Heart left ventricle (tissue), 16 donors: Measurements from ENCODE around the gene RNF208. TPM values are rescaled to one million over a fixed set of nuclear protein-coding genes. Genes with fewer than 3 reads are reported as not detected.

ENCODE experiments used
- ATAC-seq, 4 donors: fragments of 200-7000 bp; cut with Tn5 transposase; one replicate each; pipeline ENCODE4 v1.9.1; 2020 to 2022; ENCODE audit warnings: moderate library complexity in 4 of 4, mild to moderate bottlenecking in 3 of 4, moderate number of reproducible peaks in 1 of 4
- DNase-seq, 5 donors: peaks; one replicate each; pipeline ENCODE4 v3.0.0-alpha.2; 2020
- H3K27ac ChIP-seq, 12 donors: fragments of 200-600 bp; sonication (generic) in 4 of 12; one replicate each; pipeline versions ENCODE4 v1.5.0 to v1.8.0; 2016 to 2022; ENCODE audit warnings: mild to moderate bottlenecking in 2 of 12
- H3K27me3 ChIP-seq, 9 donors: fragments of 200-600 bp; sonication (generic) in 2 of 9; one replicate each; pipeline versions ENCODE4 v1.5.1 to v1.8.0; 2016 to 2022; ENCODE audit warnings: mild to moderate bottlenecking in 3 of 9
- H3K36me3 ChIP-seq, 9 donors: fragments of 200-600 bp; sonication (generic) in 2 of 9; one replicate each; pipeline versions ENCODE4 v1.5.0 to v1.8.0; 2018 to 2022; ENCODE audit warnings: mild to moderate bottlenecking in 2 of 9
- H3K4me1 ChIP-seq, 12 donors: fragments of 200-600 bp; sonication (generic) in 4 of 12; one replicate each; pipeline versions ENCODE4 v1.5.0 to v1.8.0; 2016 to 2022; ENCODE audit warnings: mild to moderate bottlenecking in 3 of 12
- H3K4me3 ChIP-seq, 12 donors: fragments of 200-600 bp; sonication (generic) in 4 of 12; one replicate each; pipeline versions ENCODE4 v1.5.0 to v1.8.0; 2017 to 2022; ENCODE audit warnings: mild to moderate bottlenecking in 9 of 12, moderate library complexity in 4 of 12
- H3K9me3 ChIP-seq, 12 donors: fragments of 200-600 bp; sonication (generic) in 4 of 12; one replicate each; pipeline versions ENCODE4 v1.5.0 to v1.8.0; 2016 to 2022; ENCODE audit warnings: mild to moderate bottlenecking in 1 of 12
- POLR2A ChIP-seq, 2 donors: fragments of 450-650 bp; IDR thresholded peaks; one replicate each; pipeline ENCODE4 v1.6.1; 2017; ENCODE audit warnings: antibody characterized with exemption in 2 of 2, mild to moderate bottlenecking in 2 of 2, moderate library complexity in 2 of 2
- WGBS, 4 donors: extraction: QIAGEN DNeasy Blood & Tissue Kit in 2 of 4; methylation state at CpG; one replicate each; pipeline versions ENCODE4 v1.1.5 to v1.1.7; 2013 to 2018; 5-methylcytosine and 5-hydroxymethylcytosine counted together
- intact Hi-C, 10 donors: fragments of 100-400 bp; cut with DNase I; formaldehyde crosslinking; loops; one replicate each; pipeline versions ENCODE4 v1.11.1 to v1.14.2; 2022
- polyA plus RNA-seq, 2 donors: library from polyadenylated mRNA; stranded (reverse); fragments of 200-250 nt; gene quantifications; one replicate each; pipeline ENCODE4 v1.2.3, GENCODE V29; 2013
- total RNA-seq, 9 donors: library from RNA; depleted of rRNA in 2 of 9; stranded (reverse); fragments of >200 nt in 2 of 9; fragmentation: NEBNext Ultra II Directional in 3 of 9; extraction: Animal tissue kit (Norgen Biotek cat#: 25700) in 3 of 9; gene quantifications; one replicate each; pipeline versions ENCODE4 v1.1.0 to v1.2.4, GENCODE V29; 2016 to 2023
- TF ChIP-seq, protein P1 (sequence below), 12 donors: fragments of 200-600 bp; sonication (generic) in 4 of 12; IDR thresholded peaks; one replicate each; pipeline versions ENCODE4 v1.5.0 to v1.8.0; 2018 to 2022; ENCODE audit warnings: antibody characterized with exemption in 12 of 12, mild to moderate bottlenecking in 5 of 12
- donor health status: ischemic (EF 13 %, LVEDD 7.1; RV severe dilation, severe dysfunction).
- donor health status: healthy with polysubstance abuse.
- donor health status: DM: no; HTN: yes; CAD: no.
- donor health status: DM: no; HTN: no; CAD: no.
- donor health status: ischemic (EF 25% LVEDD 6.9; RV normal size, moderate dysfunction).
- donor health status: ischemic (EF 25% LVEDD 5.7; RV mildly dilated, moderate dysfunction).
- donor health status: healthy.
- donor health status: DM: yes; HTN: yes; CAD: no.
- donor health status: ischemic (EF 35%, LVEDD 5.7; RV mildly dilated, moderate dysfunction).
- donor health status: nonischemic (EF 11% LVEDD 7.7; RV severe dilation, severe dysfunction).
- donor health status: DM: yes; HTN: yes; CAD: no.
- donor health status: PGD.
- donor health status: ischemic (EF 29% LVEDD 5.4; RV normal size, mild dysfunction).
- donor health status: nonischemic (EF 23%, LVEDD 6.1; RV moderate dilation, normal function).

RNF208 gene
- total and polyA plus RNA-seq, 11 donors, result 6.9 to 72.7 (median 22.5) TPM

DNA sequence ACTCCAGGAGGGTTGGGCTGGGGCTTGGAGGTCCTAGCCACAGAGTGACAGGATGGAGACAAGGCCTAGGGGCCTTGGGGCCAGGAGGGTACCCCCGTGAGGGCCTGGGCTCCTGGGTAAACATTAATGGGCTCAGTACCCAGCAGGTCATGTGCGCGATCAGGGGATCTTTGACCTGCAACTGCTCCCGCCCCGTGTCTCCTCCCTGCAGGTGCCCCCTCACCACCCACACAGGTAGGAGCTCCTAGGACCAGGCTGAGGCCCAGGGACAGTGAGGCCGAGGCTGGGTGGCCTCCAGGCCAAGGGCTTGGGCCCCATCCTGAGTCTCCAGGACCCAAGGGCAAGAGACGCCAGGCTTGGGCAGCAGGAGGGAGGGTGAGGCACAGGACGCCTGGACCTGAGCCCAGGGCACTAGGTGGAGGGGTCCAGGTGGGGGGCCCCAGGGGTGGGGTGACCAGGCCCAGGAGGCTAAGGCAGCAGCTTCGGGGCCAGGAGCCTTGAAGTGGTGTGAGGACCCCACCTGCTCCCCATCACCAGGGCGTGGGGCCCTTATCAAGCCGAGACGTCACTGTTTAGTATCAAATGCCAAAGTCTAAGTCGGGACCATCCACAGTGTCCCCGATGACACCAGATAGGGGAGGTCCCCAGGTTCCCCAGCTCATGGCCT is 8.8 kb upstream of the RNF208 start, which contains the start of gene SLC34A3:
Gene SLC34A3, plus strand, starts transcription at position 197 of the 667 bp plus-strand sequence. CDS start 802 bp downstream, outside the sequence.
- no peak for TF ChIP-seq POLR2A (IDR thresholded peaks at IDR 0.05)
- TF ChIP-seq, protein P1, sequence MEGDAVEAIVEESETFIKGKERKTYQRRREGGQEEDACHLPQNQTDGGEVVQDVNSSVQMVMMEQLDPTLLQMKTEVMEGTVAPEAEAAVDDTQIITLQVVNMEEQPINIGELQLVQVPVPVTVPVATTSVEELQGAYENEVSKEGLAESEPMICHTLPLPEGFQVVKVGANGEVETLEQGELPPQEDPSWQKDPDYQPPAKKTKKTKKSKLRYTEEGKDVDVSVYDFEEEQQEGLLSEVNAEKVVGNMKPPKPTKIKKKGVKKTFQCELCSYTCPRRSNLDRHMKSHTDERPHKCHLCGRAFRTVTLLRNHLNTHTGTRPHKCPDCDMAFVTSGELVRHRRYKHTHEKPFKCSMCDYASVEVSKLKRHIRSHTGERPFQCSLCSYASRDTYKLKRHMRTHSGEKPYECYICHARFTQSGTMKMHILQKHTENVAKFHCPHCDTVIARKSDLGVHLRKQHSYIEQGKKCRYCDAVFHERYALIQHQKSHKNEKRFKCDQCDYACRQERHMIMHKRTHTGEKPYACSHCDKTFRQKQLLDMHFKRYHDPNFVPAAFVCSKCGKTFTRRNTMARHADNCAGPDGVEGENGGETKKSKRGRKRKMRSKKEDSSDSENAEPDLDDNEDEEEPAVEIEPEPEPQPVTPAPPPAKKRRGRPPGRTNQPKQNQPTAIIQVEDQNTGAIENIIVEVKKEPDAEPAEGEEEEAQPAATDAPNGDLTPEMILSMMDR (IDR thresholded peaks at IDR 0.05), result no peak
- Histone ChIP-seq H3K4me1 (peaks cover 0 to 7% (median 2%) of the 10 kb centered on the region in 12 donors), H3K36me3 (no peaks in the 10 kb centered on the region), H3K27ac (no peak within 1 kb of the TSS), H3K4me3 (no peak within 1 kb of the TSS), H3K9me3 (no peaks in the 10 kb centered on the region), H3K27me3 (peaks cover 8 to 56% (median 38%) of the 10 kb centered on the region in 9 donors)
- WGBS, 4 donors, result 52 to 62% (median 61%) methylated on average over 9 to 14 of the region's 14 CpGs
- DNase-seq, result no peak
- ATAC-seq, result no peak
- intact Hi-C loops, result loop anchor here in 1 of 10 donors (10.0 kb wide), 1 partner anchor 446 kb away; no protein-coding TSS in a partner anchor

DNA sequence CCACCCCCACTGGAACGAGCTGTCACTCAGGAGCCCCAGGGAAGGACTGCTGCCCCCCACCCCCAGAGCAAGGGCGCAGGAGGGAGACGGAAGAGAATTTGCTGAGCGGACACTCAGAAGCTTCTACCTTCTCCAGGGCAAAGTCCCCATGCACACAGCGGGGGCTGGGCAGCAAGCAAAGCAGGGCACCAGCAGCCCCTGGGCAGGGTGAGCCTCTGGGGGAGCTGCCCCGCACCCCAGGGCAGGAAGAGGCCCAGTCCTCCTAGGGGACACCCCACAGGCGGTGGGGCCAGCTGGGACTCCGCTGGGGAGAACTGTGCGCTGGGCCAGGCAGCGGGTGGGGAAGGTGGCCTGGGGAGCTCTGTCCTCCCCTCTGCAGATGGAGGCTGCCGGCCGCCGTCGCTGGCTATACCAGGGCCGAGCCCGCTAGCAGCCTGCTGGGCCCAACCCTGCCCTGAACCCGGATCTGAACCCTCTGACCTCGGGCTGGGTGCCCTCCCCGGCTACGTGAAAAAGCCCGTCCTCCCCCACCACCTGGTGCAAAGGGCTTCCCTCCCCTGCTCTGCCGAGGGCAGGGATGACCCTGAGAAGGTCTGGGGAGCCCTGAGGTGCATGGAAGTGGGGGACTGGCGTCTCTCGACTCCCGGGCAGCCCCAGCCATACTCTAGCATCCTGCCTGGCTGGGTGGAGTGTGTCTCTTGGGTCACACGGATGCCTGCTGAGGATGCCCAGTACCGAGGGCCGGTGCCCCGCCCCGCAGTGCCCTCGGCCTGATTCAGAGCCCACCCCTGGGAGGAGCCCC is 8.1 kb upstream of the RNF208 start:
- WGBS, 4 donors, result 56 to 68% (median 64%) methylated on average over 22 to 31 of the region's 31 CpGs
- DNase-seq, result no peak
- Histone ChIP-seq H3K27me3 (peaks cover 8 to 54% (median 38%) of the 10 kb centered on the region in 9 donors), H3K4me3 (no peak overlapping the region), H3K27ac (no peak overlapping the region), H3K36me3 (no peaks in the 10 kb centered on the region), H3K4me1 (peaks cover 0 to 5% (median 0%) of the 10 kb centered on the region in 12 donors), H3K9me3 (no peaks in the 10 kb centered on the region)
- ATAC-seq, result no peak
- intact Hi-C loops, result loop anchor here in 7 of 10 donors (2.0 to 10.0 kb wide), 7 partner anchors 38 to 445 kb away; partner anchors contain the start of genes ANAPC2 (in 4 of the 7) and SSNA1 (in 4 of the 7)
- TF ChIP-seq POLR2A (IDR thresholded peaks at IDR 0.05), result no peak
- TF ChIP-seq, protein P1 (IDR thresholded peaks at IDR 0.05), result no peak

DNA sequence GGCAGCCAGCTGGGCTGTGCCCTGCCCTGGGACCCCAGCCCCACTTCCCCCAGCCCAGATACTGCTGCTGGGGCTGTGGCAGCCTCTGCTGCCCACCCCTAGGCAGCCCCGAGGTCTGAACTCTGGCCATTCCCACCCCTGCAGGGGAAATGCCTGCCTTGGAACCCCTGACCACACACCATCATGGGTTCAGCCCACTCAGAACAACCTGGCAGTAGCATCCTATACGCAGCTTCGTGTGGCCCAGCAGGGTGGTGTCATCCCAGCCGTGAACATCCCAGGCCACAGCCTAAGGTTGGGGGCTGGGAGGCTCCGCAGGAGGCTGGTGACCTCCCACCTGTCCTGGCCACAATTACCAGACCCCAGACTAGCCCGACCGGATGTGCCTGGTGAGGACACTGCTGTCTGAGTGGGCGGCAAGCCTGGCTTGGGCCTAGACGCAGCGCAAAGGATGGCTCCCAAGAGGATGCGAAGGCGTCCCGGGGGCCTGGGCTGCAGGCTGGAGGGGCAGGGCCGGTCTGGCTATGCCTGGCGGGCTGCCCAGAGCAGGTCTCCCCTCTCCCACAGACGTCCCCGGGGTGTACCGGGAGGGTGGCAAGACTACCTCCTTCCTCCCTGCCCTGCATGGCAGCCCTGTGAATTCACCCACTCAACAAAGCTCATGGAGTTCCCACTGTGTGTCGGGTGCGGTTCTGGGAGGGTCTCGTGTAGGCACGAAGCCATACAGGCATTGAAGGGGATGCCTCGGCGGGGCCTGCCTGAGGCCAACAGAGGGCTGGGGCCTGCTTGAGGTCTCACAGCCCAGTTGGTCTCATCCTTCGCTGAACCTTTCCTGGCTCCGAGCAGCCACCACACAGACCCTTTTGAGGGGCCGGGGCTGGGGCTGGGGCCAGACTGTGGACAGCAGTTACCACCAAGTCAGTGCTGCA is 7.2 kb upstream of the RNF208 start:
- no peaks in the 10 kb centered on the region for H3K9me3 ChIP-seq
- peaks cover 0 to 8% (median under 1%) of the 10 kb centered on the region in 12 donors for H3K4me1 ChIP-seq
- no peaks in the 10 kb centered on the region for H3K36me3 ChIP-seq
- DNase-seq (no peak), ATAC-seq (no peak)
- H3K27ac ChIP-seq, result no peak overlapping the region
- TF ChIP-seq, protein P1 (IDR thresholded peaks at IDR 0.05), result no peak
- TF ChIP-seq POLR2A (IDR thresholded peaks at IDR 0.05), result no peak
- peaks cover 8 to 50% (median 35%) of the 10 kb centered on the region in 9 donors for H3K27me3 ChIP-seq
- intact Hi-C loops, result loop anchor here in 7 of 10 donors (2.0 to 10.0 kb wide), 7 partner anchors 37 to 444 kb away; partner anchors contain the start of genes ANAPC2 (in 4 of the 7) and SSNA1 (in 4 of the 7)
- H3K4me3 ChIP-seq, result no peak overlapping the region
- WGBS, 4 donors, result 41 to 71% (median 64%) methylated on average over 11 to 27 of the region's 27 CpGs
